Suppressor macrophage treated with lipopolysaccharide for 1 hour (primary cell): ENCODE results near the gene SORBS2.

Experiments used
- DNase-seq, 3 donors: peaks; one replicate each; pipeline ENCODE4 v3.0.0-alpha.2; 2020 to 2022

Gene SORBS2

DNA sequence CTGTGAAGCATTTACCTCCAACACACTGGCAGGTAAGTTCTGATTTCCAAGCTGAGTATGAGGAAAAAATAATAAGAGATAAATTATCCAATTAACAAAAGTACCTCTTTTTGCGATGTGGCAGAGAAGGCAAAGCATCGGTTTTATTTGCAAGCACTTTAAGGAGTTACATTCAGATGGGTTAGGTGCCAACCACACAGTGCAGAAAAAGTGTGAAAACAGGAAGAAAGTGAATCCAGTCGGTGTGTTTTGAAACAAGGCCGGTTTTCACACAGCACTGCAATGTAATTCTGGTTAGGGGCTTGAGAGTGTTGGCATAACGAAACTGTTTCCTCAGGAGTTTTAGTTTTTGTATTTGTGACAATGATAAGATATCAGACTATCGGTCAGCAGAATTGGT, 145.8 kb downstream of the SORBS2 start:
- DNase-seq, result no peak

DNA sequence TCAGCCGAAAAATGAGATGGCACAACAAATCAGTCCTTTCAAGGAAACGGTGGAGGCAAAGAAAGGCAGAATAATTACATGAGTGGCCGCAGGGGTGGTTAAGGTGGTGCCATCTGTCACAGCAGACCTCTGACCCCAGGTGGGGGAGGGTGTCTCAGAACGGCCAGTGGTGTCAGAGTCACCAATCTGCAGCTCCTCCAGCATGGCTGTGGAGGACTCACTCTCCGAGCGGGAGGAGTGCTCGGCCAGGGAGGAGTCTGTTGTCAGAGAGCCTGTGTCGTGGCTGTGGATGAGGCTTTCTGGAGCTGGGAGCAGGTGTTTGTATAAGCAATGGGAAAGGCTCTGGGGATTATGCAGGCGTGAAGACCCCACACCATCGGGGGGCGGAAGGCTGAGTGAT, 146.3 kb downstream of the SORBS2 start:
- DNase-seq, result no peak

DNA sequence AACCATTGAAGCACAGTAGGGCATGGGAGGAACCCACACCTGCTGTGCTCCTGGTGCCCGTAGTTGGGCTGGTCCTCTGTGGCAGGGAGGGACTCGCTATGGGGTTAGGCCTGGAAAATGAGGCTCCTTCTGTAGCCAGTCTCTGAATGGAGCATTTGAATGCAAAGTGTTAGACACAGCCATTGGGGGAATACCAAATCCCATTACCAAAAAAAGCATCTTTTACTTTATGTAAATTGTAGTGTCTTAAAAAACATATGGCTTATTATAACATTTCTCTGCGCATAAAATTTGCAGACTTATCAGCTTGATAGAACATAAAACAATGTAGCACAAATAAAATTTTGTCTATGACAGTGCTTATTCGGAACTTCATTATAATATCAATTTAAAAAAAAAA, 147.5 kb downstream of the SORBS2 start:
- no peak for DNase-seq

DNA sequence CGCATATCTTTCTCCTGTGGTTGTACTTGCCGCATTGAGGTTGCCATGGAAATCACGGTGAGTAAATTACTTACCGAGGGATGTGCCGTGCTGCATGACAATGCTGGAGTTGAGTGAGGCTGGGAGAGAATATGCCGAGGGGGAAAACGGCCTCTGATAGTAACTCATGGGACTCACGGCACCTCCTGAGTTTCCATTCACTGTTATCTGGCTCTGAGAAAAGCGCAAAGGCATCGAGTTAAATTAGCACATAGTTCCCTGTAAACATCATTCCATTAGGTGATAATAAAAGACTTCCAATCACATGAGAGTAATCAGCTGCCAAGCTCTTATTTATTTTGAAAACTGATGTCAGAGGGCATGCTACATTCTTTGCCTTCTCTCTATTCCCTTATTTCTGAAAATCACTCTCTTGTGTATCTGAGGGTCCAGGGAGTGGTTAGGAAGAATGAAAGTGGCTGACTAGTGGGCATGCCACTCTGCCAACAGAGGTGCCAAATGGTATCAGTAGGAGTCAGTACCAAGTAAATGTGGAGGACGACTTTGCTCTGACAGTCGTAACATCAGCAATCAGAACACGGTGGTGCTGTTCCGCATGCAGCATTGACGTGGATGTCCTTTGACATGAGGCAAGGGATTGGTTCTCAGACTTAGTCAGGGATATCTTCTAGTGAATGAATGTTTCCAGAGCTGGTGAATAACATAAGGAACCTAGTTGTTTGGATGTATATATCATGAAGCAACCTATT, 149.8 kb downstream of the SORBS2 start:
- DNase-seq, result no peak

DNA sequence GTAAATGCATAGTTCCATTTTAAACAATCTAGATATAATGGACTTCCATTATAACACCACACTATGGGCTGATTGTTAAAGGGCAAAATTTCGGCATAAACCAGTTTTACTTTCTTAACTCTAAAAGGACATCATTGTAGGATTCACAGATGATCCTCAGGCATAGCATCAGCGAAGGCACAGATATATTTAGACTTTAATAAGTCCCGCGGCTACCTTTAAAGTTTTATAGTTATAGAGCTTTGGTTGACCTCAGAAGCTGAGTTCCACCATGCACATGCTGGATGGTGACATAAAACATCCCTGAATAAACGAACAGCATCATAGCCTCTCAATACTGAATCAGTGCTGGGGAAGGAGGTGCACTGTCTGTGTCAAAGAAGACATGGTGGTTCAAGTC, 151.7 kb downstream of the SORBS2 start:
- DNase-seq, result no peak

DNA sequence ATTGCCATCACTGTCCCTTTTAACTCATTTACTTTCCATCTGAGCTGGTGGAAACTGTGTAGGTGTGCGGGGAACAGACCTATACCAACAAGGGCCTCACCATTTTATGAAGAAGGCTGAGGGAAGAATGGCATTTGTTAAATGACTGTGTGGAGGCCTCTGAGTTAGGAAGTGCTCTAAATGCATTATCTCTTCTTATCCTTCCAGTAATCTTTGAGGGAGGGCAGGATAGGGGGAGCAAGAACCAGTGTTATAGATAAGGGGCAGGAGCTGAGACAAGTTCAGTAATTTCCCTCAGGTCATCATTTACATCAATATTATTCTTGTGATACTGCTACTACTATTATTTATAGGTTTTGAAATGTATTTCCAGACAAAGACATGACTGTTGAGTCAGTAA, 154.3 kb downstream of the SORBS2 start:
- no peak for DNase-seq

DNA sequence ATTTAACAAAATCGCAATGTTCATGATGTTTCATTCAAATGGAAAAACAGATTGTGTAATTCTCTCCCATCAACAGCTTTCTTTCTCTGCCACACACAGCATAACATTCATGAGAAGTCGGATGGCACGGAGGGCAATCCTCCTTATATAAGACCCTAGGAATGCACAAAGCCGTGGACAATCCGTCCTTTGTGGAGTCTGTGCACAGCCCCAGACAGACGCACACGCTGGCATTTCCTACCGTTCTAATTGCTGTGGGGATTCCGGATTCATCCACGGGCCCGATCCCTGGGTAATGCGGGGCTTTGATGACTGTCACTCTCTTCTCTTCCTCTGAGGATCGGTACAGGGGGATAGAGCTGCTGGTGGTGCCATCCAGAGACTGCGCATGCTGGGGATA, 154.8 kb downstream of the SORBS2 start:
- DNase-seq, result no peak

DNA sequence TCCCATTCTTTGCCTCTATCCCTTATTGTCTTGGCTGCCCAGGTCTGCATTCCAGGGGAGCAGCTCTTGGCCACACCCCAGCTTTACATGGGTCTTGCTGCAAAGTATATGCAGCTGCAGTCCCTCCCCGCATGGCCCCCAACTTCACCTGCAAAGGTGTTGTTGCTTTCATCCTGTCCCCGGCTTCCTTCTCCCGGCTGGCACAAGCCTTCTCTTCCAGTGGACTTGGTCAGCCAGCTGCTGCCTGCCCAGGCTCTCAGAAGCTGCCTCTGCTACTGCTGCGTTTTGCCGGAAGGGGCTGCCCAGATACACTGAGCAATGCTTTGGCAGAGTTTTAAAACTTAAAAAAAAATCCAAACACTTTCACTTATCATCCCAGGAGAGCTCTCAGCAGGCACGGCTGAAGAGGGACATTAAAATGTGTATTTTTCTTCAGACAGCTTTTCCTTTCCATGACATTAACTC, 155.5 kb downstream of the SORBS2 start:
- DNase-seq, result no peak

DNA sequence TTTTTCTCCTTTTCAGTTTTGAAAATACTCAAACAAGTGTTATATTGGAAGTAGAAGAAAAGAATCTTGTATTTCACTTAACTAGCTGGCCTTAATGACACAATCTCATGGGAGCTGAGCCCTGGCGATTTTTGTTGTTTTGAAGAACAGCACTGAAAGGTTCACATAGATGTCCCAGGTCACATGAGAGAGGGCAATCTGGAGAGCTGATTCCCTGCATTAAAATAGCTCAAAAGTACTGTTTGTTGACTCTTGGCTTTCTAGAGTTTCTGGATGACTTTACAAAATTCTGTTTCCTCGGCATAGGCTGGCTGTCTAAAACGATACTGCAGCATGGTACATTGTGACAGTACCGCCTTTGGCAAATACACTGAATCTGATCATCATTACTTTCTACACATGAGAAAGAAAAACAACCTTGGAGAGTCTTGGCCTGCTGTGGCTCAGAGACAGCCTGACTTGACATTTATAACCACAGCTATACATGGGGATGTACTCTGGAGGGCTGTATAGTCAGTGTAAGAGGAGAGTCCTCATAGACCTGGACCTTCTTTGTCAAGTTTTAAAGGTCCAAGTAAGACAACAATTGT, 156.9 kb downstream of the SORBS2 start:
- no peak for DNase-seq

DNA sequence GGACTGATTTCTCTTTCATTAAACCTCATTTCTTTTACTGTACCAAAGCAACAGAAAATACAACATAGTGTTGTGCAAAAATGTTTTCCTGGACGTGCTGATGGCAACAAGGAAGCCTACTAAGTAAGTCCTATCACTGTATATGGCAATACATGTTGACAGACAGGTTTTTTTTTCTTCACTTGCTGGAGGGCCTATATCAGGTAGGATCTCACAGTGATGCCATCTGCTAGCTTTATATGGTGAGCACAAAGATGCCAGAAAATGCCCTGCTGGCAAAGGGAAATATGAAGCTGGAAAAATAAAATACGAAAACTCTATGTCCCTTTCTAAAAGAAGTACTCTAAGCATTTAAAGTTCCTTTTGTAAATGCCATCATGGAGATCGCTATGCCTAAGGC, 157.7 kb downstream of the SORBS2 start:
- DNase-seq, result no peak

DNA sequence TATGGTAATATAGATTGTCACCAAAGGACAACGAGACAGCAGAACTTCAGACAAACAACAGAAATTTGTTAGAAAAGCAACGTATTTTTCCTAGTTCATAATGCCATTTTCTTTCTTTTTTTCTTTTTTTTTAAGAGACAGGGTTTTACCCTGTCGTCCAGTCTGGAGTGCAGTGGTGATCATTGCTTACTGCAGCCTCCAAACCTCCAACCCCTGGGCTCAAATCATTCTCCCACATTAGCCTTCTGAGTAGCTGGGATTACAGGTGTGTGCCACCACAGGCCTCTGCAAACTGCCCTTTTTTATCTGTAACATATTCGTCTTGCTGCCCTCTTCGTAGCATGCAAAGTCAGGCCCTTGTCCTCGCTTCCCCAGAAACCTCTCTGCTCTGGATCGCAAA, 160.1 kb downstream of the SORBS2 start:
- no peak for DNase-seq

DNA sequence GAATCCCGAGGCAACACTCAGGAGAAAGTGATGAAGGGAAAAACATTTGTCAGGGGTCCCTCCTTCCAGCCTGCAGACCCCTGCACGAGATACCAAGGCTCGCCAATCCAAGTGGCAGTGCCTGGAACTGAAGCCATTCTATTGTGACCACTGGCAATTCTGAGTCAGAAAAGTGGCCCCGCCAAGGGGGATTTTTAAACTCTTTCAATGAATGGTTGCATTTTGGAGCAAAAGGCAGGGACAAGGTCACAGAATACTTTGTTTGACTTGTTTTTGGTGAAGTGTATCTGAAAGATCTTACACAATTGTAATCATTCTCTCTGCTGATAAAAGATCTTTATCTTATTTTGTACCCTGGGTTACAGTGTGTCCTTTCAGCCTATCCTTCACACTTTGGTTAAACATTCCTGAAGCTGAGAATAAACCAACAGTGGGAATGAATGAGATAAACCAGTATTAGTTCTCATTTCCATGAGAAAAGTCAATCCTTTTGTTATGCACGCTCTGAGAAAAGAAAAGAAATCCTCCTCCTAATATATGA, 160.8 kb downstream of the SORBS2 start:
- DNase-seq, result no peak

DNA sequence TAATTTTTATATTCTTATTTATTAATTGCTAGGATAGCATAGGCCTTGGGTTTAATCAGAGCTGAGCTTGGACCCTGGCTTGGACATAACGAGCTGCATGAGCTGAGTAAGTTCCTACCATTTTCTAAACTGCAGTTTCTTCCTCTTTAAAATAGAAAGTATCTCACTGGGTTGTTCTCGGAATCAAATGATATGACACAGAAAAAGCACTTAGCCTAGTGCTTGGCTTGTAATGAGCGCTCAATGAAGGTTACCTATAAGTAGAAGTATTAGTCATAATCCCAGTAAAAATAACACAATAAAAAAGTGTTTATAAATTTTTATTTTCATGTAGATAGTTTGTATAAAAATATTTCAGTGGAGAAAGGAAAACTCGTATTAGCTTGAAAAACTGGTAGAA, 163.4 kb downstream of the SORBS2 start:
- no peak for DNase-seq

DNA sequence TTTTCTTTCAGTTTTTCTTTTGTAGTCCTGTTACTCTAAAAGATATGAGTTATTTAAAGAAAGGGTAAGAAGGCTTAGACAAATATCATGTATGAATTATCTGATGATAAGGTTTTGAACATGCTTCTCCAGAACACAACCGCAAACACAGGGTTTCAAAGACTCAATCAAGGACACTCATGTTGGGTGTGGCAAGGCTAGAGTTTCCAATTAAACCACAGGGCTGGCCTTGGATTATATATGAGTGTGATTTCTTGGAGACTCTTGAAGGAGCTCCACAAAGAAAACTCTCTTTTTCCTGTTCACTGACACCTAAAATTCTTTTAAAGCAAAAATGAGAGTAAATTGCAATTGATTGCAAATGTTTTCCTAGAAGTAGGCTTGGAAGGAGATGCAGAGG, 166.6 kb downstream of the SORBS2 start:
- DNase-seq, result no peak

DNA sequence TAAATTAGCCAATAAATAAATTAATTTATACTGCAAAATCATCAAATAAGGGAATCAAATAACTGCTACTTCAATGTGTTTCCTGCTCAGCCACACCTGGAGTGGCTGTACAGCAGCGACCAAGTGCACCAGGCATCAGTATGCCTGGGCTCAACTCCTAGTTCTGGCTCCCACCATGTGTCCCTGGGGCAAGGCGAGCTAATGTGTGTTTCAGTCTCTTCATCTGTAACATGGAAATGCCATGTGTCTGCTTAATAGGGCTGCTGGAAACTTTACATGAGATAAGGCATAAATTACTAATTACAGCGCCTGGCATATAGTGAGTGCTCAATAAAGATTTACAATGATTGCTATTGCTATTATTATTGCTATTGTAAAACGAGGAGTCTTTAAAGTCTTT, 167.6 kb downstream of the SORBS2 start:
- DNase-seq, result no peak

DNA sequence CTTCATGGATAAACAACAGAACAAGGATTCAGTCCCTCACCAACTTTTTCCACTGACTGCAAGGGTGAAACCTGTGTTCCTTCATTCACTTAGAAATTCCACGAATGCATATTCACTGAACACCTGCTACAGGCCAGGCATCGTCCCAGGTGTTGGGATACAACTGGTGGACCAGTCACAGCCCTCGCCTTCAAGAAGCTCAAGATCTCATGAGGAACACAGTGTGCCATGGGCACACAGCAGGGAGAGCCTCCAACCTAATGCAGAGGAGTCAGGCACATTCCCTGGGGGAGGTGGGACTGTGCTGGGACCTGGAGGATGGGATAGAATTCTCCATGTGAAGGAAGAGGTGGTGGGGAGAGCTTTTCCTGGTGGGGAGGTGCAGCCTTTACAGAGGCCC, 169.1 kb downstream of the SORBS2 start:
- no peak for DNase-seq

DNA sequence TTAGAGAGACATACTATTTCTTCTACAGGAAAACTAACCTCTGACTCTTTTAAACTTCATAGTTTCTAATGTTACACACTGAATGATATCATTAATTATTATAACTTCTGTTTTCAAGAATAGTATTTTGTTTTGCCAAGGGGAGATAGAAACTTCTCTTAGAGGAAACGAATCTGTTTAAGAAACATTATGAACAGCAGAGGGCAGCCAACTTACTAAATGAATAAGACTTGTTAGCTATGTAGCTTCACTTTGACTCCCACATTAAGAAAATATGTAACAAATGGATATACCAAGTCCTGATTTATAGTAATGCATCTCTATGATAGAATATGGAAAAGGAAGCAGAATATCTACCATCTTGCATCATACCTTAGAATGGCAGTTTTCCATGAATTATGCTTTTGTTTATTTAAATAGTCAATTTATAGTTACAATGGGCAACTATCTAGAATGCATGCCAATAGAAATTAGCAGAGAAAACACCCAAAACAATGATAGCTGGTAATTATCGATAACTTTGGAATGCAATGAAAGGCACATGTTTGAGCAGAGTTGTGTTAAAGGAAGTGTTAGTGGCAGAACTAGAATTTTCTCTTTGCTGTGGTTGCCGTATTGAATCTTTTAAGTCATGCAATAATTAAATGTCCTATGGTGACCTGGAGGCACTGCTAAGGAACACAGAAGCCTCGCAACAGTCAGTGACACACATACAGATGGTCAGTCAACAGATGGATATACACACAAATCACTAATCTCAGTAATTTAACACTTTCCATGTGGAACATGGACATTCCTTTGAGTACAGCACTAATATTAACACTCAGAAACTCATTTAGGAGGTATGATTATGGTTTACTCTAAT, 171.0 kb downstream of the SORBS2 start:
- peak; percentile 74 to 88 (median 84) for DNase-seq

DNA sequence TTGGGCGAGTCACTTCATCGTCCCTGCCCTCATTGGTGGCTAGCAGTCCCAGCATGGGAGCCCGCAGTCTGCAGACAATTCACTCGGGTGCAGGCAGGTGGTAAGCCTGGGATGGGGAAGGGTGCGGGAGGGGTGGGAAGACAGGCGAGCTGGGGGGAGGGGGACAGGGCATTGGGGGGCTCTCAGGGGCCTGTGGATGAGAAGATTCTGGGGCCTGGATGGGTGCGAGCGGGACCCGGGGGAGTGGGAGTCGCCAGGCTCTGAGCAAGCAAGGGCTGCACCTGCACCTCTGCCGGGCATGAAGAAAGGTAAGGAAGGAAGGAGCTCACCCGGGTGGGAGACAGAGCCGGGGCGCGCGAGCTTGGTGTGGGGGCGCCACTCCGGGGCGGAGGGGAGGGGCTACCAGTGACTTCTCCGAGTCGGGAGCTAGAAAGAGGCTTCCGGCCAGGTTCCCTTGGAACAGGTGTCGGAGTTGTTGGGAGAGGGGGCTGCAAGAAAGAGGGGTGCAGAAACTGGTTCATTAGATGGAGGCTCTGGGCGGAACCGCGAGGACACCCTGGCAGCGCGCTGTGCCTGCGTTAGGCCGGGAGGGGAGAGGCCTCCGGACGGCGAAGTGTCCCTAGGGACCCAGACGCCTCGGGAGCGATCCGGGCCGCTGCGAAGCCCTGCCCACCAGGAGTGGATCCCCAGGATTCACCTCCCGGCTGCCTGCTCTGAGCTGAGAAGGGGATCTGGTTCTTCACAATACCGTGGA, 173.3 kb downstream of the SORBS2 start:
- DNase-seq, result no peak

DNA sequence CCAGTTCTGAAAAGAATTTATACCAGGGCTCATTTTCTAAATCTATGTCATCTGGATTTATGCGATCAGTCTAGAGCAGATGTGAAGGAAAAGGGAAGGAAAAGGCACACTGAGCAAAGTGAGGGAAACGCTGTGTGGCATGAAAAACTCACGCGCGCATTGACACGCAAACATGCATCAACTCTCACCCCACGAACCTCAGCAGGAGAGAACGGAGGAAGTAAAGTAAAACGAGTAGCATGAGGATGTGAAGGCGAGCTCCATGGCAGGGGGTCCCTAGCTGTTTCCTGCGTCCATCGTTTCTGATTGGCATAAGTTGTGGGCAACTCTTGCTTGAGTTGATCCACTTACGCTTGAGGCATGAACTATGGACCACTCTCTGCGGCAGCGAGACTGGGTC, 173.9 kb downstream of the SORBS2 start:
- DNase-seq, result peak in 1 of 3 donors; percentile 4

DNA sequence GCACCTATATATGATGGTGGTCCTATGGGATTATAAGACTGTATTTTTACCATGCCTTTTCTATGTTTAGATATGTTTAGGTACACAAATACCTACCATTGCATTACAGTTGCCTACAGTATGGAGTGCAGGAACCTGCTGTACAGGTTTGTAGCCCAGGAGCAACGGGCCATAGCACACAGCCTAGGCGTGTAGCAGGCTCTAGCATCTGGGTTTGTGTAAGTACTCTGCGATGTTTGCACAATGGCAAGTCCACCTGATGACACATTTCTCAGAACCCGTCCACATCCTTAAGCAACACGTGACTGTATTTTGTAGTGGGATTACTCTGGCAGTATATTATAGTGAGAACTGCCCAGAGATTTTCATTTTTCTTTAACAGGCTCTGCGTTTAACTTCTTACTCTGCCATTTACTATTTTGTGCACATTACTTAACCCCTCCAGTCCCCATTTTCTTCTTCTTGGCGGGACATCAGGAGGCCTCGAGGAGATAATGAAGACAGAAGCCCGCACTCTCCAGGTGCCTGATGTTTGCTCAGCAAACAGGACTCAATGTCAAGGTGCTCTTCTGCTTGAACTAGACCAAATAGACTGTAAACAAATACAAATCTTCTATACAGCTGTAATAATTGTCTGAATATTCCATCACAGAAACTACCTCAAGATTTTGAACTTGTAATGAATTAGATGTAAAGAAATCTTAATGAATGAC, 174.7 kb downstream of the SORBS2 start:
- DNase-seq, result no peak

DNA sequence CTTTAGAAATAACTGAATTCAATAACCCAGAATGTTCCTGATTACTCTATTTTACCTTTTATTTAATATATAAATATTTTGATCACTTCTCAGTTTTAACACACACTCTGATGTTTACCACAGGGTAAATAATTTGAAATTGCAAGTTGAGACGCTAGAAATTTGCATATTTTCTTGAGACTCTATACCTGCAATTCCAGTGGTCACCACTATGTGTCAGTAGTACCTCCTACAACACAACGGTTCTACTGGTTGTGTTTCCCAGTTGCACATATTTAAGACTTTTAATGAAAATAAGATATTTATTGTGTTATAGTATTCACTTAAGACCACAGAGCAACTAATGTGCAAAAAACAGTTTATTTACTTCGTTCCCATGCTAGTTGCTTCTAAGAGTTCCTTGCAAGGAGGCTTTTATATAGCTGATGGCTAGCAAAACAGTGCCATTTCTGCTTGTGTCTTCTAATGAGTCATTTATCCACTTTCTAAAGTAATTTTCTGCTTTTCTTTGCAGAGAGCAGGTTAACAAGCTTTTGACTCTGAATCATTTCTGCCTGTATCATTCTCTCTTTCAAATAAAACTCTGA, 177.8 kb downstream of the SORBS2 start:
- peak; percentile 48 to 68 (median 54) for DNase-seq

DNA sequence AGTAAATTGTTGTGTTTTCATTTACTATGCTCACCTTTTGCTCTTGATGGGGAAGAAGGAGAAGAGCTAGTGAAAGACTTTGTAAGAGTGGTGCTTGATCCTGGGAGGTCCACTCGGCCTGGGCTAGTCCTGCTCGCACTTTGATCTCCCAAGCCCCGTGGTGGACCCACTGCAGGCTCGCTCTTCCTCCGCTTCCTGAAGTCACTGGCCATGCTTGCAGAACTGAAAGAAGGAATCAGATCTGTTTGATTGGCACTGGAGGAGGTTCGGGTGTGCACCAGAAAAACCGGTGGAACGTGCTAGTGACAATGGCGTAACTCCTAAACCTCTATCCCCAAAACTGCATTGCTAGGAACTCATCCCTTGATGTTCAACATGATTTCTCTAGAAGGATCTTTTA, 185.2 kb downstream of the SORBS2 start:
- DNase-seq, result no peak
